BJ (cell line): ENCODE data around the gene BCAS3. TPM values are rescaled to one million over a fixed set of nuclear protein-coding genes. Genes with fewer than 3 reads are reported as not detected.

Experiments used
- CTCF ChIA-PET: fragments of 350-600 bp; formaldehyde crosslinking; extraction: SDS; loops from one replicate; lab custom pipeline; 2021; ENCODE audit warnings: antibody characterized with exemption, inconsistent platforms; lab: Yijun Ruan, JAX
- POLR2A ChIA-PET: fragments of 300-600 bp; sonication (Branson Sonifier 250); formaldehyde crosslinking; extraction: SDS; loops from one replicate; lab custom pipeline; 2021; ENCODE audit warnings: antibody characterized with exemption; lab: Charles Lee
- DNase-seq: peaks from one replicate; pipeline ENCODE4 v3.0.0-alpha.2; 2011; ENCODE audit warnings: low read depth
- H3K27me3 ChIP-seq: 2 replicates; pipeline ENCODE4 v1.6.0; 2011; ENCODE audit warnings: low read length; ENCODE audit not compliant: control insufficient read depth, insufficient read depth
- H3K36me3 ChIP-seq: 2 replicates; pipeline ENCODE4 v1.5.1; 2011; ENCODE audit warnings: low read length; ENCODE audit not compliant: control insufficient read depth, insufficient read depth
- H3K4me3 ChIP-seq: 2 replicates; pipeline ENCODE4 v1.5.1; 2011; ENCODE audit warnings: low read depth, mild to moderate bottlenecking, control low read depth, low read length
- CTCF ChIP-seq: IDR thresholded peaks from 2 replicates; pipeline ENCODE4 v1.5.1; 2011; ENCODE audit warnings: low read depth, mild to moderate bottlenecking, control low read depth, inconsistent platforms, low read length, moderate library complexity; ENCODE audit not compliant: insufficient read depth
- polyA plus RNA-seq: library from polyadenylated mRNA; depleted of rRNA; stranded (reverse); fragments of >200 nt; gene quantifications from 2 replicates; pipeline ENCODE4 v1.2.3, GENCODE V29; 2011

BCAS3 gene
- polyA plus RNA-seq, 1 experiment, result 19.5 TPM

GRCh38 chr17:61385577-61386236, 708.1 kb downstream of the BCAS3 start:
- no peaks in the 10 kb centered on the region for H3K27me3 ChIP-seq
- no peak overlapping the region for H3K4me3 ChIP-seq
- ChIA-PET POLR2A (no interaction called here), CTCF (interaction anchor here (0.6 to 1.8 kb wide), 3 partner anchors 8 to 793 kb away, joined by 3 to 6 read pairs (median 3); no protein-coding TSS in a partner anchor)
- H3K36me3 ChIP-seq, result no peaks in the 10 kb centered on the region
- no peak for TF ChIP-seq CTCF
- no peak for DNase-seq

- Histone ChIP-seq H3K27me3 (no peaks in the 10 kb centered on the region), H3K36me3 (no peaks in the 10 kb centered on the region), H3K4me3 (no peak overlapping the region)
- CTCF ChIA-PET, result interaction anchor here (0.6 to 1.2 kb wide), 3 partner anchors 9 to 794 kb away, joined by 3 read pairs; no protein-coding TSS in a partner anchor
- POLR2A ChIA-PET, result no interaction called here
- TF ChIP-seq CTCF, result no peak
- no peak for DNase-seq
Observed at GRCh38 chr17:61386251-61386650, 708.6 kb downstream of the BCAS3 start.

DNA sequence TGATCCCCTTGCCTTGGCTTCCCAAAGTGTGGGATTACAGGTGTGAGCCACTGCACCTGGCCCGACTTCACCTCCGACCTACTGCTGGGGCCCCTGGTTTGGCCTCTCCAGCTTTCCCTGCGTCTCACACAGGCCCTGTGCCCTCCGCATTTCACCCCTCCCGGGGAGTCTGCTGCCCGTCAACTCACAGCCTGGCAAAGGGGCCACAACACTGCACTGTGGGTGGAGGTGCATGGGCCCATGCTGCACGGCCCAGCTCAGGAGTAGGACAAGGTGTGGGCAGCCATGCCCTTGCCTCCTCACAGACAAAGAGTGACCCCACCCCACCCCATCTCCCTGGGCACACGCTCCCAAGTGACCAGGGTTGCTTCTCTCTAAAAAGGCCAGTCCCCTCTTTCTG, 709.4 kb downstream of the BCAS3 start:
- ChIA-PET CTCF (interaction anchor here (0.8 kb wide), 1 partner anchor 10 kb away, joined by 3 read pairs; no protein-coding TSS in a partner anchor), POLR2A (no interaction called here)
- no peak overlapping the region for H3K4me3 ChIP-seq
- no peaks in the 10 kb centered on the region for H3K27me3 ChIP-seq
- no peak for DNase-seq
- no peak for TF ChIP-seq CTCF
- H3K36me3 ChIP-seq, result no peaks in the 10 kb centered on the region

DNA sequence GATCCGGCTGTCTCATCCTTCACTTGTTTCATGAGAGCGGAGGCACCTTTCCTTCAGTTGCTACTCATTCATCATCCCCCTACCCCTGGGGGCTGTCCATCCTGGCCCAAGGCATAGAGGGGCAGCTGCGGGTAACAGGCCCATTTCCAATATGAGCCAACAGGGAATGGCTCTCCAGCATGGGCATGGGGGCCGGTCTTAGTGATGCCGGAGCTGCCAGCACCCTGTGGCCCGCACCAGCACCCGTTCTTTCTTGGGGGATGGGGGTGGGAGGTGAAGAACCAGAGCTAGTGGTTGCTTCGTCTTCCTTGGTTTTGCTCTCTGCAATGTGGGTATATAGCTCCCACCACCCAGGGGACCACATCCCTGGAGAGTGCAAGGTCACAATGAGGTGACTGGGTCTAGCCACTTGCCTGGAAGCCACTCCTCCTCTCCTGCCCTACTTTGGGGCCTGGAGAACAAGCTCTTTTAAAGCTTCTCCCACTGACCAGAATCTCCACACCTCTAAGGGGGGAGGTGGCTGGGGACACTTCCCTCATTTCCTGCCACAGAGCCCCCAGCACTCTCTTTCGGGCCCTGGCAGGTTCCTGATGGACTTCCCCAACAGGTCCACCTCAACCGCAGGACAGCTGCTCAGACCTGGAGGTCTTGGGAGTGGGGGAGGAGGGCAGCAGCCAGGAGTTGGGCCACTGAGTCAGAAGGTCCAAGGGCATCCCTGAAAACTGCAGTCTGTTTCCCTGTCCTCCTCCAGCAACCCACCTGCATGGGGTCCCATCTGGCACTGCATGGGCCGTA, 710.1 kb downstream of the BCAS3 start:
- Histone ChIP-seq H3K4me3 (no peak overlapping the region), H3K27me3 (no peaks in the 10 kb centered on the region), H3K36me3 (no peaks in the 10 kb centered on the region)
- TF ChIP-seq CTCF, result no peak
- DNase-seq, result no peak
- ChIA-PET POLR2A (no interaction called here), CTCF (no interaction called here)
